ENCODE data around the gene LRRC8D. TPM values are rescaled to one million over a fixed set of nuclear protein-coding genes. Genes with fewer than 3 reads are reported as not detected.

Gene LRRC8D
- total RNA-seq, 2 donors from 2014 or later: 23.8 to 33.8 TPM

DNA sequence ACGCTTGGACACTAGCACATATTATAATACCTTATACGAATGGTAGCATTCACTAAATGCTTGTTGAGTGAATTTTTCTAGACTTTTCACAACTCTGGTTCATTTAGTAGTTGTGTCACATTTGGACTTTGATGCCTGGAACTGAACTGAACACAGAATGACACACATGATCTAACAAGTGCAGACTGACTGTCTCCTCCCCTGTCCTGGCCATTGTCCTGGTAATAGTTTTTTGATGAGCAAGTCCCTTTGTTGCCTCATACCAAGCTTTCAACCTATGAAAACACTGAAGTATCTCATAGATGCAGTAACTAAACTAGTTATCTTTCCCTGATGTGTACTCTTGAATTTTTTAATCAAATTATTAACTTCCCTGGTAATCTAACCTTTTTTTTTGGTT, 66.4 kb downstream of the LRRC8D start:
- no peaks in the 10 kb centered on the region for H3K27me3 Mint-ChIP-seq (ENCODE audit: insufficient read depth)
- WGBS, 2 experiments (ENCODE audit: insufficient coverage in 1 of 2, insufficient read length in 1 of 2): 84 to 93% methylated on average over 2 of the region's 2 CpGs

DNA sequence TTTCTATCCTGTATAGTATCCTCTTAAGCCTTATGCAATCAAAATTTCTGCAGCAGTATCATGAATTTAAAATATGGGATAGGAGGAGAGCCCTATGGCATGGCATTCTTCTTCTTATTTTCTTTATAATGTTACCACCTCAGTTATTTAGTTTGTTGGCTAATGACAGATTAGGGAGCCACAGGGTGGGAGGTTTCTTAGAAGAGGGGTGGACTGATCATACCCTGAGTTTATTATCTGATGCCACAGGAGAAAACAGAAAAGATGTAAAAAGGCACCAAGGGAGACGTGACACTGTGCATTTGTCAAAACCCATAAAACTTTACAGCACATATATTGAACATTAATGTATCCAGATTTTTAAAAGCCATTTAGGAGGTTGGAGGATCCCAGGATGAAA, 66.9 kb downstream of the LRRC8D start:
- Mint-ChIP-seq H3K27ac (no peak overlapping the region), H3K4me3 (no peak overlapping the region), H3K9me3 (no peaks in the 10 kb centered on the region), H3K36me3 (ENCODE audit: low read depth) (peaks cover 10% of the 10 kb centered on the region), H3K27me3 (ENCODE audit: insufficient read depth) (no peaks in the 10 kb centered on the region), H3K4me1 (peaks cover 2% of the 10 kb centered on the region)
- no peaks in the 10 kb centered on the region for H3K36me3 ChIP-seq (ENCODE audit: control insufficient read depth, insufficient read depth, low read length)
- peaks cover 1% of the 10 kb centered on the region for H3K9me3 ChIP-seq (ENCODE audit: control insufficient read depth, low read length)
- TF ChIP-seq, protein P1, sequence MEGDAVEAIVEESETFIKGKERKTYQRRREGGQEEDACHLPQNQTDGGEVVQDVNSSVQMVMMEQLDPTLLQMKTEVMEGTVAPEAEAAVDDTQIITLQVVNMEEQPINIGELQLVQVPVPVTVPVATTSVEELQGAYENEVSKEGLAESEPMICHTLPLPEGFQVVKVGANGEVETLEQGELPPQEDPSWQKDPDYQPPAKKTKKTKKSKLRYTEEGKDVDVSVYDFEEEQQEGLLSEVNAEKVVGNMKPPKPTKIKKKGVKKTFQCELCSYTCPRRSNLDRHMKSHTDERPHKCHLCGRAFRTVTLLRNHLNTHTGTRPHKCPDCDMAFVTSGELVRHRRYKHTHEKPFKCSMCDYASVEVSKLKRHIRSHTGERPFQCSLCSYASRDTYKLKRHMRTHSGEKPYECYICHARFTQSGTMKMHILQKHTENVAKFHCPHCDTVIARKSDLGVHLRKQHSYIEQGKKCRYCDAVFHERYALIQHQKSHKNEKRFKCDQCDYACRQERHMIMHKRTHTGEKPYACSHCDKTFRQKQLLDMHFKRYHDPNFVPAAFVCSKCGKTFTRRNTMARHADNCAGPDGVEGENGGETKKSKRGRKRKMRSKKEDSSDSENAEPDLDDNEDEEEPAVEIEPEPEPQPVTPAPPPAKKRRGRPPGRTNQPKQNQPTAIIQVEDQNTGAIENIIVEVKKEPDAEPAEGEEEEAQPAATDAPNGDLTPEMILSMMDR (conservative IDR thresholded peaks at IDR 0.05): no peak
- no peak for DNase-seq
- H3K27ac ChIP-seq (ENCODE audit: low read depth, low read length): no peak overlapping the region
- H3K4me3 ChIP-seq (ENCODE audit: low read length): no peak overlapping the region
- H3K27me3 ChIP-seq (ENCODE audit: control insufficient read depth, insufficient read depth, low read length, poor library complexity, severe bottlenecking): no peaks in the 10 kb centered on the region
- no peak overlapping the region for H3K9ac ChIP-seq (ENCODE audit: extremely low read depth, low read length, poor library complexity, severe bottlenecking)
- WGBS, 2 experiments (ENCODE audit: insufficient coverage in 1 of 2, insufficient read length in 1 of 2): no CpG with 5 or more reads among the region's 1 CpG
- H3K4me1 ChIP-seq (ENCODE audit: control insufficient read depth, insufficient read depth, low read length): no peaks in the 10 kb centered on the region

More for the DNA sequence above, 66.4 kb downstream of the LRRC8D start:
- H3K9ac ChIP-seq (ENCODE audit: extremely low read depth, low read length, poor library complexity, severe bottlenecking): no peak overlapping the region
- H3K4me3 ChIP-seq (ENCODE audit: low read length): no peak overlapping the region
- H3K4me1 ChIP-seq (ENCODE audit: control insufficient read depth, insufficient read depth, low read length): no peaks in the 10 kb centered on the region
- H3K36me3 Mint-ChIP-seq (ENCODE audit: low read depth): peaks cover 10% of the 10 kb centered on the region
- H3K36me3 ChIP-seq (ENCODE audit: control insufficient read depth, insufficient read depth, low read length): no peaks in the 10 kb centered on the region
- H3K27me3 ChIP-seq (ENCODE audit: control insufficient read depth, insufficient read depth, low read length, poor library complexity, severe bottlenecking): no peaks in the 10 kb centered on the region
- DNase-seq: no peak
- H3K4me1 Mint-ChIP-seq: peaks cover 2% of the 10 kb centered on the region
- no peak overlapping the region for H3K27ac Mint-ChIP-seq
- peaks cover 6% of the 10 kb centered on the region for H3K9me3 ChIP-seq (ENCODE audit: control insufficient read depth, low read length)
- H3K4me3 Mint-ChIP-seq: no peak overlapping the region
- TF ChIP-seq, protein P1 (conservative IDR thresholded peaks at IDR 0.05): no peak
- peaks cover 4% of the 10 kb centered on the region for H3K9me3 Mint-ChIP-seq
- H3K27ac ChIP-seq (ENCODE audit: low read depth, low read length): no peak overlapping the region

DNA sequence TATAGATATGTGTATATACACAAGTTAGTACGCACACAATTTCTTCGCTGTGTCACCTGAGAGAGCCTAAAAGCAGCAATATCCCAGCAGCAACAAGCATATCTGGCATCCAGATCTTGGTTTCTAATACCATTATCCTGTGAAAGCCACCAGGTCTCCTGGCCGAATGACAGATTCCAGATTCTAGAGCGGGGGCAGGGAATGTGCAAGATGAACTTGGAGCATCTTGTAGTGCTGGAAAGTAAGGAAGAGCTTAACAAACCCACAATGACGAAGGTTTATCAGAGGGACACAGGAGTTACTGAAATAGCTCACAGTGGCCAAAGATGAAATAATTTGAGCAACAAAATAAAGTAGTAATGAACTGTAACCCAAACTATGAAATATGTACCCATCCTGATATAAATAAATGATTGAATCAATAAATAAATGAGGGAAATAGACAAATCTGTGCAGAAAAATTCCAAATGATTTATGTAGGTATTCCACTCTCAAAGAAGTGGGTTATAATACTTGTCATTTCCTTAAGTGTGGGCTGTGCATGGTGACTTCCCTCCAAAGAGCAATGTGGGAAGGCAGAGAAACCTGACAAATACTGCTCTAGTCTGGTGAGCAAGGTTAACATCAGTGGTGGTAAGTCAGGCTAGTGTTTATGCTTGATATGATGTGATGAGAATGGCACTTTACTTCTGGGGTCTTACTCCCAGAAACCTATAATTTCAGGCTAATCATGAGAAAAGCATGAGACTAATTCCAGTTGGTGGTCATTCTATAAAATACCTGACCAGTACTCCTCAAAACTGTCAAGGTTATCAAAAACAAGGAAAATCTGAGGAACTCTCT, 67.9 kb downstream of the LRRC8D start:
- no peaks in the 10 kb centered on the region for H3K9me3 Mint-ChIP-seq
- Histone ChIP-seq H3K27me3 (ENCODE audit: control insufficient read depth, insufficient read depth, low read length, poor library complexity, severe bottlenecking) (no peaks in the 10 kb centered on the region), H3K36me3 (ENCODE audit: control insufficient read depth, insufficient read depth, low read length) (no peaks in the 10 kb centered on the region), H3K9me3 (ENCODE audit: control insufficient read depth, low read length) (no peaks in the 10 kb centered on the region), H3K27ac (ENCODE audit: low read depth, low read length) (no peak overlapping the region), H3K4me1 (ENCODE audit: control insufficient read depth, insufficient read depth, low read length) (no peaks in the 10 kb centered on the region), H3K9ac (ENCODE audit: extremely low read depth, low read length, poor library complexity, severe bottlenecking) (no peak overlapping the region), H3K4me3 (ENCODE audit: low read length) (no peak overlapping the region)
- peaks cover 6% of the 10 kb centered on the region for H3K36me3 Mint-ChIP-seq (ENCODE audit: low read depth)
- 86 to 100% methylated on average over 5 of the region's 5 CpGs for WGBS, 2 experiments (ENCODE audit: insufficient coverage in 1 of 2, insufficient read length in 1 of 2)
- no peaks in the 10 kb centered on the region for H3K27me3 Mint-ChIP-seq (ENCODE audit: insufficient read depth)
- no peak overlapping the region for H3K4me3 Mint-ChIP-seq
- TF ChIP-seq, protein P1 (conservative IDR thresholded peaks at IDR 0.05): no peak
- H3K27ac Mint-ChIP-seq: no peak overlapping the region
- no peak for DNase-seq
- peaks cover 4% of the 10 kb centered on the region for H3K4me1 Mint-ChIP-seq
